Astrocyte (in vitro differentiated cells and primary cell): ENCODE results near the gene GNE. TPM values are rescaled to one million over a fixed set of nuclear protein-coding genes. Genes with fewer than 3 reads are reported as not detected.

Source experiments
- DNase-seq: peaks from one replicate; pipeline ENCODE4 v3.0.0-alpha.2; 2010; ENCODE audit warnings: low read depth
- FAIRE-seq: peaks from 2 replicates; lab custom pipeline; 2011; peaks lifted over from hg19 to GRCh38; lab: Jason Lieb, UNC
- H2AFZ ChIP-seq: 2 replicates; pipeline ENCODE4 v1.6.0; 2012; ENCODE audit warnings: low read depth, low read length, inconsistent platforms
- H3K27ac ChIP-seq: 2 replicates; pipeline ENCODE4 v1.5.1; 2011; ENCODE audit warnings: low read depth, low read length, inconsistent platforms
- H3K27me3 ChIP-seq: 2 replicates; pipeline ENCODE4 v1.6.0; 2011; ENCODE audit warnings: low read length, inconsistent platforms; ENCODE audit not compliant: insufficient read depth
- H3K36me3 ChIP-seq: 2 replicates; pipeline ENCODE4 v1.5.1; 2011; ENCODE audit warnings: low read length, inconsistent platforms; ENCODE audit not compliant: insufficient read depth
- H3K4me1 ChIP-seq: 2 replicates; pipeline ENCODE4 v1.5.1; 2011; ENCODE audit warnings: low read length, inconsistent platforms; ENCODE audit not compliant: insufficient read depth
- H3K4me2 ChIP-seq: 2 replicates; pipeline ENCODE4 v1.6.0; 2012; ENCODE audit warnings: low read length, inconsistent platforms
- H3K4me3 ChIP-seq: 2 replicates; pipeline ENCODE4 v1.5.1; 2011; ENCODE audit warnings: low read depth, mild to moderate bottlenecking, low read length, inconsistent platforms; ENCODE audit not compliant: insufficient read depth
- H3K79me2 ChIP-seq: 2 replicates; pipeline ENCODE4 v1.6.0; 2012; ENCODE audit warnings: mild to moderate bottlenecking, low read length, inconsistent platforms; ENCODE audit not compliant: insufficient read depth
- H3K9ac ChIP-seq: 2 replicates; pipeline ENCODE4 v1.6.0; 2012; ENCODE audit warnings: mild to moderate bottlenecking, low read length, inconsistent platforms
- H3K9me3 ChIP-seq: 2 replicates; pipeline ENCODE4 v1.5.1; 2012; ENCODE audit warnings: low read depth, mild to moderate bottlenecking, low read length, inconsistent platforms; ENCODE audit not compliant: insufficient read depth
- H4K20me1 ChIP-seq: 2 replicates; pipeline ENCODE4 v1.6.0; 2012; ENCODE audit warnings: low read length, inconsistent platforms; ENCODE audit not compliant: insufficient read depth
- H3K27ac Mint-ChIP-seq: one replicate; pipeline ENCODE4 v1.8.0; 2021; ENCODE audit warnings: mild to moderate bottlenecking, mixed read lengths; ENCODE audit not compliant: unreplicated experiment
- H3K27me3 Mint-ChIP-seq: one replicate; pipeline ENCODE4 v1.8.0; 2021; ENCODE audit warnings: low read depth, mixed read lengths; ENCODE audit not compliant: unreplicated experiment
- H3K36me3 Mint-ChIP-seq: one replicate; pipeline ENCODE4 v1.8.0; 2021; ENCODE audit warnings: low read depth, mixed read lengths; ENCODE audit not compliant: unreplicated experiment
- H3K4me1 Mint-ChIP-seq: one replicate; pipeline ENCODE4 v1.8.0; 2021; ENCODE audit warnings: low read depth, mixed read lengths; ENCODE audit not compliant: unreplicated experiment
- H3K4me3 Mint-ChIP-seq: one replicate; pipeline ENCODE4 v1.8.0; 2021; ENCODE audit warnings: mild to moderate bottlenecking, moderate library complexity, mixed read lengths; ENCODE audit not compliant: unreplicated experiment
- H3K9me3 Mint-ChIP-seq: one replicate; pipeline ENCODE4 v1.8.0; 2021; ENCODE audit warnings: mild to moderate bottlenecking, mixed read lengths; ENCODE audit not compliant: unreplicated experiment
- CTCF ChIP-seq: IDR thresholded peaks from 2 replicates; pipeline ENCODE4 v1.5.1; 2011; ENCODE audit warnings: low read depth, mild to moderate bottlenecking, inconsistent platforms, low read length, moderate library complexity; ENCODE audit not compliant: insufficient read depth
- EZH2 ChIP-seq: IDR thresholded peaks from 2 replicates; pipeline ENCODE4 v1.6.1; 2012; ENCODE audit warnings: mild to moderate bottlenecking, low read length, inconsistent platforms; ENCODE audit not compliant: insufficient read depth
- total RNA-seq: library from RNA; stranded (reverse); gene quantifications from 2 replicates; pipeline ENCODE4 v1.2.1, GENCODE V29; 2021

GNE gene
- total RNA-seq, 1 donor from 2014 or later = 12.6 TPM

DNA sequence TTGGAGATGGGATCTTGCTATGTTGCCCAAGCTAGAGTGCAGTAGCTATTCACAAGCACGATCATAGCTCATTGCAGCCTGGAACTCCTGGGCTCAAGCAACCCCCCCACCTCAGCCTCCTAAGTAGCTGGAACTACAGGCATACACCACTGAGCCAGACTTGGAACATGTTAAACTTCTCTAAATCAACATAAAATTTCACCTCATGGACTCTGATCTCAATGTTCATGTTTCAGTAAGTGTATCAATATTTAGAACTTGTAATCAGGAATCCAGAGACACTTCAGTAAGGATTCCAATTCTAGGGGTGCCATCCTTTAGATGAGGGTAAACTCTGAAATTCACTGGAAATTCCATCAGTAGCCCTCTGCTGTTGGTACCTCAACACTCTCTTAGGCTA is 6.8 kb downstream of the GNE start:
- no peaks in the 10 kb centered on the region for H3K9me3 Mint-ChIP-seq
- H2AFZ ChIP-seq = no peak overlapping the region
- no peaks in the 10 kb centered on the region for H3K27me3 Mint-ChIP-seq
- H3K9me3 ChIP-seq = no peaks in the 10 kb centered on the region
- no peak for TF ChIP-seq CTCF
- TF ChIP-seq EZH2 = no peak
- FAIRE-seq (no peak), DNase-seq (no peak)
- no peak overlapping the region for H3K27ac Mint-ChIP-seq
- peaks cover 9% of the 10 kb centered on the region for H3K36me3 ChIP-seq
- peaks cover 36% of the 10 kb centered on the region for H4K20me1 ChIP-seq
- no peak overlapping the region for H3K9ac ChIP-seq
- H3K4me1 ChIP-seq = no peaks in the 10 kb centered on the region
- H3K4me3 ChIP-seq = no peak overlapping the region
- no peaks in the 10 kb centered on the region for H3K4me1 Mint-ChIP-seq
- no peak overlapping the region for H3K4me2 ChIP-seq
- no peak overlapping the region for H3K27ac ChIP-seq
- no peak overlapping the region for H3K4me3 Mint-ChIP-seq
- H3K27me3 ChIP-seq = no peaks in the 10 kb centered on the region
- peaks cover 63% of the 10 kb centered on the region for H3K79me2 ChIP-seq
- peaks cover 1% of the 10 kb centered on the region for H3K36me3 Mint-ChIP-seq

- Mint-ChIP-seq H3K27ac (no peak overlapping the region), H3K9me3 (no peaks in the 10 kb centered on the region), H3K4me1 (no peaks in the 10 kb centered on the region), H3K27me3 (no peaks in the 10 kb centered on the region), H3K36me3 (peaks cover 5% of the 10 kb centered on the region), H3K4me3 (no peak overlapping the region)
- no peaks in the 10 kb centered on the region for H3K27me3 ChIP-seq
- H3K9me3 ChIP-seq = no peaks in the 10 kb centered on the region
- peaks cover 42% of the 10 kb centered on the region for H4K20me1 ChIP-seq
- H3K4me2 ChIP-seq = no peak overlapping the region
- H2AFZ ChIP-seq = no peak overlapping the region
- H3K9ac ChIP-seq = no peak overlapping the region
- no peak for DNase-seq
- FAIRE-seq = no peak
- no peak overlapping the region for H3K4me3 ChIP-seq
- TF ChIP-seq CTCF = no peak
- TF ChIP-seq EZH2 = no peak
- peaks cover 61% of the 10 kb centered on the region for H3K79me2 ChIP-seq
- peaks cover 17% of the 10 kb centered on the region for H3K36me3 ChIP-seq
- H3K4me1 ChIP-seq = no peaks in the 10 kb centered on the region
- no peak overlapping the region for H3K27ac ChIP-seq
These were observed 8.2 kb downstream of the GNE start for GRCh38 chr9:36250079-36250478.

GRCh38 chr9:36249189-36249588 is 9.1 kb downstream of the GNE start:
- Histone ChIP-seq H3K4me3 (no peak overlapping the region), H3K36me3 (peaks cover 18% of the 10 kb centered on the region), H3K9me3 (no peaks in the 10 kb centered on the region), H3K27me3 (no peaks in the 10 kb centered on the region), H3K4me2 (no peak overlapping the region), H2AFZ (no peak overlapping the region), H3K27ac (no peak overlapping the region), H3K79me2 (peaks cover 53% of the 10 kb centered on the region), H3K4me1 (no peaks in the 10 kb centered on the region), H4K20me1 (peaks cover 42% of the 10 kb centered on the region), H3K9ac (no peak overlapping the region)
- no peak for FAIRE-seq
- Mint-ChIP-seq H3K27ac (no peak overlapping the region), H3K36me3 (peaks cover 5% of the 10 kb centered on the region), H3K4me3 (no peak overlapping the region), H3K4me1 (no peaks in the 10 kb centered on the region), H3K27me3 (no peaks in the 10 kb centered on the region), H3K9me3 (no peaks in the 10 kb centered on the region)
- TF ChIP-seq EZH2 = no peak
- TF ChIP-seq CTCF = no peak
- no peak for DNase-seq
